Adipocyte (in vitro differentiated cells): ENCODE data around the gene DLG2.
"Not testable (repeated sequence)": the region's sequence is repeated elsewhere in the genome, so short reads cannot be mapped to it uniquely, and the experiment has no call there.

Experiments
- DNase-seq: peaks from one replicate; pipeline ENCODE4 v3.0.0-alpha.2; 2015; ENCODE audit warnings: low read depth
- H3K27me3 ChIP-seq: replicated peaks from 2 replicates; pipeline ENCODE4 v1.7.0; 2013; ENCODE audit warnings: mild to moderate bottlenecking, low read length, moderate library complexity; ENCODE audit not compliant: control insufficient read depth, insufficient read depth
- H3K36me3 ChIP-seq: 2 replicates; pipeline ENCODE4 v1.7.0; 2013; ENCODE audit warnings: low read length, mild to moderate bottlenecking, moderate library complexity; ENCODE audit not compliant: control insufficient read depth, insufficient read depth, severe bottlenecking
- H3K4me1 ChIP-seq: 2 replicates; pipeline ENCODE4 v1.7.0; 2013; ENCODE audit warnings: mild to moderate bottlenecking, low read length, moderate library complexity; ENCODE audit not compliant: control insufficient read depth, insufficient read depth
- H3K4me3 ChIP-seq: 2 replicates; pipeline ENCODE4 v1.7.0; 2013; ENCODE audit warnings: mild to moderate bottlenecking, low read length, moderate library complexity
- H3K9ac ChIP-seq: 2 replicates; pipeline ENCODE4 v1.7.0; 2013; ENCODE audit warnings: mild to moderate bottlenecking, low read length, moderate library complexity
- H3K9me3 ChIP-seq: 2 replicates; pipeline ENCODE4 v1.7.0; 2013; ENCODE audit warnings: mild to moderate bottlenecking, low read length, moderate library complexity; ENCODE audit not compliant: control insufficient read depth

Gene DLG2

DNA sequence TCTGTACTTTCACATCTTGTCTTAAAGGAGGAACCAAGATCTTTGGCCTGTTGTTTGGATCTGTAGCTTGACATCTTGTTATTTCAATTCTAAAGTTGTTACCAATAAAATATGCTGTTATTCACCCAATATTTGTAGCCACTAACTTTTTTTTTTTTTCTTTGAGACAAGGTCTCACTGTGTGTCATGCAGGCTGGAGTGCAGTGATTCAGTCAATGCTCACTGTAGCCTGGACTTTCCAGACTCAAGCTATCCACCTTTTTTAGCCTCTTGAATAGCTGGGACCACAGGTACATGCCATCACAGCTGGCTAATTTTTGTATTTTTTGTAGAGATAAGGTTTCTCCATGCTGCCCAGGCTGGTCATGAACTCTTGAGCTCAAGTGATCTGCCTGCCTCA lies 769.4 kb downstream of the DLG2 start:
- DNase-seq: no peak
- peaks cover 35% of the 10 kb centered on the region for H3K4me1 ChIP-seq
- no peaks in the 10 kb centered on the region for H3K9me3 ChIP-seq
- no peak overlapping the region for H3K4me3 ChIP-seq
- H3K27me3 ChIP-seq: no peaks in the 10 kb centered on the region
- H3K36me3 ChIP-seq: no peaks in the 10 kb centered on the region
- no peak overlapping the region for H3K9ac ChIP-seq

GRCh38 chr11:84855508-84856245 lies 771.5 kb downstream of the DLG2 start:
- peak overlapping the region; percentile 24 for H3K4me3 ChIP-seq
- no peaks in the 10 kb centered on the region for H3K27me3 ChIP-seq
- peak; percentile 67 for DNase-seq
- no peaks in the 10 kb centered on the region for H3K9me3 ChIP-seq
- peak overlapping the region; percentile 12 for H3K9ac ChIP-seq
- H3K4me1 ChIP-seq: peaks cover 35% of the 10 kb centered on the region
- no peaks in the 10 kb centered on the region for H3K36me3 ChIP-seq

GRCh38 chr11:84854498-84854880 lies 772.7 kb downstream of the DLG2 start:
- Histone ChIP-seq H3K9ac (no peak overlapping the region), H3K27me3 (no peaks in the 10 kb centered on the region), H3K4me3 (no peak overlapping the region), H3K36me3 (no peaks in the 10 kb centered on the region), H3K4me1 (peaks cover 35% of the 10 kb centered on the region), H3K9me3 (no peaks in the 10 kb centered on the region)
- no peak for DNase-seq

- Histone ChIP-seq H3K9me3 (no peaks in the 10 kb centered on the region), H3K4me1 (peaks cover 35% of the 10 kb centered on the region), H3K9ac (no peak overlapping the region), H3K36me3 (no peaks in the 10 kb centered on the region), H3K4me3 (no peak overlapping the region), H3K27me3 (no peaks in the 10 kb centered on the region)
- peak; percentile 41 for DNase-seq
Observed at GRCh38 chr11:84853841-84854497, 773.2 kb downstream of the DLG2 start.

DNA sequence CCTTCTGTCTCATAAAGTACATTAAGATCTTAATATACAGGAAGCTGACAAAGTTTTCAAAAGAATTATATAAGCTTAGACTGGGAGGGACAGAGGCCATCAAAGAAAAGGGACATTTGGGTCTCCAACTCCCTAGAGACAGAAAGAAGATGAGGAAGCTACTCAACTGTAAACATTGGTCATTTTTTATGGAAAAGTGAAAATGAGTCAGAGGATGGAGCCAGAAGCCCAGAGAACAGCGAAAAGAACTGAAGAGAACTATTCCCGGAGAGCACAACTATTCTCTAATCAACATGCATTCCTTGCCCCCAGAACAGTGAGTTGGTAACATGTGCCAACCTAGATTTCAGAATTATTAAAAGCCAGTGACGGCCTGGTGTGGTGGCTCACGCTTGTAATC lies 779.3 kb downstream of the DLG2 start:
- no peak overlapping the region for H3K9ac ChIP-seq
- H3K9me3 ChIP-seq: no peaks in the 10 kb centered on the region
- H3K27me3 ChIP-seq: no peaks in the 10 kb centered on the region
- H3K4me3 ChIP-seq: no peak overlapping the region
- DNase-seq: no peak
- H3K4me1 ChIP-seq: peaks cover under 1% of the 10 kb centered on the region
- H3K36me3 ChIP-seq: no peaks in the 10 kb centered on the region

GRCh38 chr11:84840201-84840600 lies 786.9 kb downstream of the DLG2 start:
- not testable (repeated sequence) for H3K9ac ChIP-seq, H3K4me1 ChIP-seq, H3K36me3 ChIP-seq, H3K9me3 ChIP-seq, H3K4me3 ChIP-seq, DNase-seq, H3K27me3 ChIP-seq

- no peak for DNase-seq
- Histone ChIP-seq H3K9me3 (no peaks in the 10 kb centered on the region), H3K9ac (no peak overlapping the region), H3K27me3 (no peaks in the 10 kb centered on the region), H3K4me3 (no peak overlapping the region), H3K4me1 (no peaks in the 10 kb centered on the region), H3K36me3 (no peaks in the 10 kb centered on the region)
Observed at GRCh38 chr11:84837402-84838069, 789.6 kb downstream of the DLG2 start.

- Histone ChIP-seq H3K27me3 (no peaks in the 10 kb centered on the region), H3K4me3 (no peak overlapping the region), H3K9me3 (no peaks in the 10 kb centered on the region), H3K36me3 (no peaks in the 10 kb centered on the region), H3K4me1 (no peaks in the 10 kb centered on the region), H3K9ac (no peak overlapping the region)
- DNase-seq: no peak
Observed at GRCh38 chr11:84836371-84836770, 790.8 kb downstream of the DLG2 start.

GRCh38 chr11:84833488-84834088 lies 793.6 kb downstream of the DLG2 start:
- Histone ChIP-seq H3K27me3 (no peaks in the 10 kb centered on the region), H3K4me3 (no peak overlapping the region)

GRCh38 chr11:84830372-84830771 lies 796.8 kb downstream of the DLG2 start:
- Histone ChIP-seq H3K36me3 (no peaks in the 10 kb centered on the region), H3K9me3 (no peaks in the 10 kb centered on the region), H3K4me1 (no peaks in the 10 kb centered on the region), H3K4me3 (no peak overlapping the region), H3K27me3 (no peaks in the 10 kb centered on the region), H3K9ac (no peak overlapping the region)
- DNase-seq: no peak

More at GRCh38 chr11:84833488-84834088, 793.6 kb downstream of the DLG2 start:
- Histone ChIP-seq H3K9me3 (no peaks in the 10 kb centered on the region), H3K36me3 (no peaks in the 10 kb centered on the region), H3K4me1 (no peaks in the 10 kb centered on the region), H3K9ac (no peak overlapping the region)
- DNase-seq: no peak

GRCh38 chr11:84829162-84829561 lies 798.0 kb downstream of the DLG2 start:
- H3K27me3 ChIP-seq: no peaks in the 10 kb centered on the region
- no peak overlapping the region for H3K9ac ChIP-seq
- H3K4me3 ChIP-seq: no peak overlapping the region
- no peaks in the 10 kb centered on the region for H3K4me1 ChIP-seq
- DNase-seq: no peak
- no peaks in the 10 kb centered on the region for H3K9me3 ChIP-seq
- no peaks in the 10 kb centered on the region for H3K36me3 ChIP-seq
